Body of pancreas (tissue), 4 donors: ENCODE results near the gene NCOA1.

Source experiments
- POLR2A ChIP-seq, 3 donors: fragments of 450-650 bp; IDR thresholded peaks; one replicate each; pipeline ENCODE4 v1.6.1; 2016; ENCODE audit warnings: antibody characterized with exemption in 3 of 3, mild to moderate bottlenecking in 2 of 3
- TF ChIP-seq, protein P1 (sequence below), 7 experiments: fragments of 450-650 bp in 4 of 7; fragments of 200-600 bp in 3 of 7; sonication (generic) in 3 of 7; IDR thresholded peaks; one replicate each; pipeline ENCODE4 v1.5.1; 2016 to 2019; ENCODE audit warnings: antibody characterized with exemption in 7 of 7

DNA sequence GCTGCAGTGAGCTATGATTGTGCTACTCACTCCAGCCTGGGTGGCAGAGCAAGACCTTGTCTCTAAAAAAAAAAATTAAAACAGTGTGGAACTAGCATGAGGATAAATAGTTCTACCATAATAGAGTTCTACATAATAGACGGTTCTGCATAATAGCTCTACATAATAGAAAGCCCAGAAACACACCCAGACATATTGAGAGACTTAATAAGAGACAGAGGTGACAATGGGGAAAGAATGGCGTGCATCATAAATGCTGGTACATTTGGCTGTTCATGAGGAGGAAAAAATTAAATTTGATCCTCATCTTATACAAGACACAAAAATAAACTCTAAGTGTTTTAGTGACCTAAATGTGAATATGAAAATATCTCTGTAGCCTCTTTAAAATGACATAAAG lies 243.7 kb downstream of the NCOA1 start:
- TF ChIP-seq, protein P1, sequence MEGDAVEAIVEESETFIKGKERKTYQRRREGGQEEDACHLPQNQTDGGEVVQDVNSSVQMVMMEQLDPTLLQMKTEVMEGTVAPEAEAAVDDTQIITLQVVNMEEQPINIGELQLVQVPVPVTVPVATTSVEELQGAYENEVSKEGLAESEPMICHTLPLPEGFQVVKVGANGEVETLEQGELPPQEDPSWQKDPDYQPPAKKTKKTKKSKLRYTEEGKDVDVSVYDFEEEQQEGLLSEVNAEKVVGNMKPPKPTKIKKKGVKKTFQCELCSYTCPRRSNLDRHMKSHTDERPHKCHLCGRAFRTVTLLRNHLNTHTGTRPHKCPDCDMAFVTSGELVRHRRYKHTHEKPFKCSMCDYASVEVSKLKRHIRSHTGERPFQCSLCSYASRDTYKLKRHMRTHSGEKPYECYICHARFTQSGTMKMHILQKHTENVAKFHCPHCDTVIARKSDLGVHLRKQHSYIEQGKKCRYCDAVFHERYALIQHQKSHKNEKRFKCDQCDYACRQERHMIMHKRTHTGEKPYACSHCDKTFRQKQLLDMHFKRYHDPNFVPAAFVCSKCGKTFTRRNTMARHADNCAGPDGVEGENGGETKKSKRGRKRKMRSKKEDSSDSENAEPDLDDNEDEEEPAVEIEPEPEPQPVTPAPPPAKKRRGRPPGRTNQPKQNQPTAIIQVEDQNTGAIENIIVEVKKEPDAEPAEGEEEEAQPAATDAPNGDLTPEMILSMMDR (IDR thresholded peaks at IDR 0.05), result no peak
- TF ChIP-seq POLR2A (IDR thresholded peaks at IDR 0.05), result no peak
